ENCODE measurements around the gene WDSUB1.

Gene WDSUB1

GRCh38 chr2:159285929-159286708 lies at the start of gene WDSUB1:
WDSUB1 (minus strand) TSS chr2:159286703; CDS start chr2:159283069, 3,634 bp downstream.
- DNase-seq, result peak; percentile 64

GRCh38 chr2:159326569-159327255 lies 40.2 kb upstream of the WDSUB1 start:
- DNase-seq, result no peak

- no peak for DNase-seq
Observed at GRCh38 chr2:159322419-159322818, 35.9 kb upstream of the WDSUB1 start.

GRCh38 chr2:159317392-159318088 lies 31.0 kb upstream of the WDSUB1 start:
- DNase-seq, result no peak

- no peak for DNase-seq
Observed at GRCh38 chr2:159307942-159308341, 21.4 kb upstream of the WDSUB1 start.

- no peak for DNase-seq
Observed at GRCh38 chr2:159300586-159300985, 14.1 kb upstream of the WDSUB1 start.

- no peak for DNase-seq
Observed at GRCh38 chr2:159298967-159299366, 12.5 kb upstream of the WDSUB1 start.

GRCh38 chr2:159297042-159297707 lies 10.7 kb upstream of the WDSUB1 start:
- no peak for DNase-seq

GRCh38 chr2:159292157-159292556 lies 5.7 kb upstream of the WDSUB1 start:
- DNase-seq, result no peak

- no peak for DNase-seq
Observed at GRCh38 chr2:159290289-159290907, 3.9 kb upstream of the WDSUB1 start.

GRCh38 chr2:159287733-159288132 lies 1.2 kb upstream of the WDSUB1 start:
- no peak for DNase-seq

- DNase-seq, result peak; percentile 93
Observed at GRCh38 chr2:159286709-159287441, 372 bp upstream of the WDSUB1 start.

- no peak for DNase-seq
Observed at GRCh38 chr2:159285433-159285832, 1.1 kb downstream of the WDSUB1 start.

GRCh38 chr2:159283529-159283928 lies 3.0 kb downstream of the WDSUB1 start:
- no peak for DNase-seq

GRCh38 chr2:159281002-159281401 lies 5.5 kb downstream of the WDSUB1 start:
- DNase-seq, result no peak

- DNase-seq, result no peak
Observed at GRCh38 chr2:159279700-159280099, 6.8 kb downstream of the WDSUB1 start.

- DNase-seq, result no peak
Observed at GRCh38 chr2:159275111-159275510, 11.4 kb downstream of the WDSUB1 start.

- DNase-seq, result no peak
Observed at GRCh38 chr2:159272156-159272555, 14.3 kb downstream of the WDSUB1 start.

GRCh38 chr2:159270744-159271379 lies 15.6 kb downstream of the WDSUB1 start:
- DNase-seq, result no peak

GRCh38 chr2:159267921-159268320 lies 18.6 kb downstream of the WDSUB1 start:
- DNase-seq, result no peak

- no peak for DNase-seq
Observed at GRCh38 chr2:159266554-159266953, 19.9 kb downstream of the WDSUB1 start.

Measured in T1000 (cell line).